ENCODE measurements around the gene E4F1. TPM values are rescaled to one million over a fixed set of nuclear protein-coding genes. Genes with fewer than 3 reads are reported as not detected.
A peak's percentile ranks its signal among the peaks of the same experiment; 100 is the strongest.

The E4F1 gene
- total and polyA plus RNA-seq, 9 of the 15 experiments (the other 6 are each of a cell fraction or from before 2014, with no cell fraction given) = 0.48 to 94.9 (median 20.4) TPM

- TF ChIP-seq ZMIZ1 (IDR thresholded peaks at IDR 0.05; ENCODE audit: low read depth in 2 of 2, low read length in 2 of 2) = peak in 1 of 2 experiments; percentile 75; a peak in 2 of 4 replicates
- TF ChIP-seq MCM5 (IDR thresholded peaks at IDR 0.05; ENCODE audit: low read depth) = no peak
- TF ChIP-seq RFX7 (CRISPR knock-in tag; IDR thresholded peaks at IDR 0.05) = no peak
- peak; percentile 98 for TF ChIP-seq KHSRP (IDR thresholded peaks at IDR 0.05)
- TF ChIP-seq NR2F6 (CRISPR knock-in tag; IDR thresholded peaks at IDR 0.05) = peak; percentile 27; the same call in 1 of the 2 replicates
- TF ChIP-seq RERE (CRISPR knock-in tag; IDR thresholded peaks at IDR 0.05; ENCODE audit: borderline replicate concordance) = no peak
- peak; percentile 61 for TF ChIP-seq U2AF1 (optimal IDR thresholded peaks at IDR 0.05; ENCODE audit: low read depth, low read length)
- TF ChIP-seq ETV5 (CRISPR knock-in tag; IDR thresholded peaks at IDR 0.05; ENCODE audit: low read depth) = peak; percentile 21; the same call in 1 of the 2 replicates
- peak; percentile 97 for TF ChIP-seq ELF1 (tag; IDR thresholded peaks at IDR 0.05)
- TF ChIP-seq MIER1 (IDR thresholded peaks at IDR 0.05; ENCODE audit: low read depth) = no peak
- no peak for TF ChIP-seq ZNF668 (CRISPR knock-in tag; IDR thresholded peaks at IDR 0.05)
- no peak for TF ChIP-seq NUFIP1 (IDR thresholded peaks at IDR 0.05; ENCODE audit: partially characterized antibody)
- TF ChIP-seq PHF20 (IDR thresholded peaks at IDR 0.05; ENCODE audit: partially characterized antibody) = peak; percentile 99
- TF ChIP-seq RHOXF2B (CRISPR knock-in tag; conservative IDR thresholded peaks at IDR 0.05) = no peak
- peak; percentile 83 for TF ChIP-seq TBP (optimal IDR thresholded peaks at IDR 0.05; ENCODE audit: low read depth, low read length)
- TF ChIP-seq ELK1 (CRISPR knock-in tag; IDR thresholded peaks at IDR 0.05) = 0 out of 2 replicates have a peak, but pooled peaks have one; percentile 15
- TF ChIP-seq ZNF561 (CRISPR knock-in tag; conservative IDR thresholded peaks at IDR 0.05) = no peak
- TF ChIP-seq PCBP2 (IDR thresholded peaks at IDR 0.05; ENCODE audit: low read depth, low read length, poor library complexity, severe bottlenecking) = no peak
These were observed 44.7 kb downstream of the E4F1 start, which contains the start of gene RNPS1 (continued) for GRCh38 chr16:2267913-2268666.

All from K562 (cell line).